ENCODE results near the gene PXT1.
"Not testable (repeated sequence)": the region's sequence is repeated elsewhere in the genome, so short reads cannot be mapped to it uniquely, and the experiment has no call there.

The PXT1 gene

GRCh38 chr6:36368421-36368820 is 74.2 kb downstream of the PXT1 start:
- no peak for DNase-seq

- DNase-seq: no peak
Observed at GRCh38 chr6:36367743-36368142, 74.9 kb downstream of the PXT1 start.

- DNase-seq: no peak
Observed at GRCh38 chr6:36364669-36365479, 77.8 kb downstream of the PXT1 start.

- DNase-seq: not testable (repeated sequence)
Observed at GRCh38 chr6:36364061-36364635, 78.5 kb downstream of the PXT1 start.

- DNase-seq: not testable (repeated sequence)
Observed at GRCh38 chr6:36363371-36363752, 79.3 kb downstream of the PXT1 start.

GRCh38 chr6:36362551-36363370 is 79.9 kb downstream of the PXT1 start:
- DNase-seq: no peak

GRCh38 chr6:36361071-36361470 is 81.6 kb downstream of the PXT1 start:
- no peak for DNase-seq

- peak; percentile 50 to 75 for DNase-seq
Observed at GRCh38 chr6:36360241-36361054, 82.2 kb downstream of the PXT1 start.

GRCh38 chr6:36358226-36358915 is 84.3 kb downstream of the PXT1 start:
- no peak for DNase-seq

GRCh38 chr6:36357872-36358225 is 84.8 kb downstream of the PXT1 start:
- DNase-seq: no peak

GRCh38 chr6:36355819-36356218 is 86.8 kb downstream of the PXT1 start:
- no peak for DNase-seq

- no peak for DNase-seq
Observed at GRCh38 chr6:36353411-36353915, 89.2 kb downstream of the PXT1 start.

GRCh38 chr6:36352477-36353157 is 90.0 kb downstream of the PXT1 start:
- DNase-seq: no peak

GRCh38 chr6:36350681-36351571 is 91.7 kb downstream of the PXT1 start:
- DNase-seq: no peak

- no peak for DNase-seq
Observed at GRCh38 chr6:36350082-36350481, 92.6 kb downstream of the PXT1 start.

- DNase-seq: no peak
Observed at GRCh38 chr6:36349240-36349639, 93.4 kb downstream of the PXT1 start.

GRCh38 chr6:36347621-36348020 is 95.0 kb downstream of the PXT1 start:
- no peak for DNase-seq

- DNase-seq: no peak
Observed at GRCh38 chr6:36346486-36347273, 96.0 kb downstream of the PXT1 start.

GRCh38 chr6:36345681-36346466 is 96.8 kb downstream of the PXT1 start:
- no peak for DNase-seq

Measured in NCI-H1930 (cell line).